HCT116 (cell line): ENCODE results near the gene STK32C. TPM values are rescaled to one million over a fixed set of nuclear protein-coding genes. Genes with fewer than 3 reads are reported as not detected.

Experiments
- ATAC-seq: fragments of 200-7000 bp; cut with Tn5 transposase; 2 replicates; pipeline ENCODE4 v1.9.1; 2020; ENCODE audit warnings: mild to moderate bottlenecking, moderate library complexity
- BruUV-seq: library from RNA; stranded (reverse); fragments of 400-500 nt; replicated peaks from 2 replicates; lab custom pipeline; 2021; lab: Mats Ljungman, UMichigan
- CTCF ChIA-PET: fragments of 300-600 bp; sonication (Branson Sonifier 250); formaldehyde crosslinking; loops from one replicate; lab custom pipeline; 2021; ENCODE audit warnings: antibody characterized with exemption; lab: Charles Lee
- POLR2A ChIA-PET: fragments of 300-600, 350-600 bp; sonication (Branson Sonifier 250); formaldehyde crosslinking; loops from one replicate; lab custom pipeline; 2021; ENCODE audit warnings: antibody characterized with exemption; lab: Charles Lee
- RAD21 ChIA-PET, 2 experiments: fragments of 300-600 bp; sonication (Branson Sonifier 250); formaldehyde crosslinking; loops; one replicate each; lab custom pipeline; 2023; ENCODE audit warnings: low total read pairs in 2 of 2; ENCODE audit not compliant: uncharacterized antibody in 2 of 2, unreplicated experiment in 2 of 2, low non-redundant PET in 1 of 2; lab: Charles Lee
- DNase-seq: peaks from one replicate; pipeline ENCODE4 v3.0.0-alpha.2; 2010; ENCODE audit warnings: low read depth, low spot score
- H2AFZ ChIP-seq: fragments of 200-600 bp; shearing (Covaris generic), sonication (generic); 2 replicates; pipeline ENCODE4 v1.6.1; 2017; ENCODE audit warnings: low read depth, mixed run types, mixed read lengths, antibody characterized with exemption, low read length; ENCODE audit not compliant: poor library complexity, severe bottlenecking
- H3K27ac ChIP-seq: 2 replicates; pipeline ENCODE4 v1.5.1; 2012; ENCODE audit warnings: low read depth, low read length
- H3K27me3 ChIP-seq: fragments of 200-600 bp; sonication (generic); 2 replicates; pipeline ENCODE4 v1.6.1; 2016; ENCODE audit warnings: mixed run types, low read length, mixed read lengths; ENCODE audit not compliant: insufficient read depth
- H3K36me3 ChIP-seq, 2 experiments: fragments of 200-500 bp in 1 of 2; fragments of 200-600 bp in 1 of 2; sonication (Bioruptor generic) in 1 of 2; sonication (generic) in 1 of 2; 2 replicates each; pipeline versions ENCODE4 v1.5.1 to v1.6.1; 2014 to 2016; ENCODE audit warnings: low read length in 2 of 2, inconsistent platforms in 1 of 2, mixed read lengths in 1 of 2, mixed run types in 1 of 2; ENCODE audit not compliant: insufficient read depth in 2 of 2, control insufficient read depth in 1 of 2
- H3K4me1 ChIP-seq, 2 experiments: fragments of 200-600 bp in 1 of 2; sonication (generic) in 1 of 2; 2 replicates each; pipeline versions ENCODE4 v1.5.1 to v1.6.1; 2012 to 2017; ENCODE audit warnings: low read length in 2 of 2, inconsistent platforms in 1 of 2, mild to moderate bottlenecking in 1 of 2, mixed read lengths in 1 of 2, mixed run types in 1 of 2, moderate library complexity in 1 of 2; ENCODE audit not compliant: insufficient read depth in 2 of 2, control insufficient read depth in 1 of 2
- H3K4me2 ChIP-seq: fragments of 200-600 bp; sonication (generic); 2 replicates; pipeline ENCODE4 v1.6.1; 2017; ENCODE audit warnings: mixed run types, low read length, mixed read lengths
- H3K4me3 ChIP-seq, 2 experiments: fragments of 200-600 bp in 1 of 2; sonication (generic) in 1 of 2; replicated peaks in 1 of 2; 2 replicates each; pipeline ENCODE4 v1.5.1; 2011 to 2016; ENCODE audit warnings: low read length in 2 of 2, control low read depth in 1 of 2, low read depth in 1 of 2, mild to moderate bottlenecking in 1 of 2, mixed read lengths in 1 of 2, mixed run types in 1 of 2
- H3K79me2 ChIP-seq: fragments of 200-600 bp; sonication (generic); 2 replicates; pipeline ENCODE4 v1.6.1; 2017; ENCODE audit warnings: mild to moderate bottlenecking, mixed run types, low read length, moderate library complexity, mixed read lengths; ENCODE audit not compliant: insufficient read depth
- H3K9ac ChIP-seq: fragments of 200-600 bp; sonication (generic); 2 replicates; pipeline ENCODE4 v1.6.1; 2016; ENCODE audit warnings: low read length, mixed read lengths
- H3K9me2 ChIP-seq: fragments of 200-600 bp; sonication (generic), shearing (Covaris generic); 2 replicates; pipeline ENCODE4 v1.6.1; 2017; ENCODE audit warnings: mixed run types, mild to moderate bottlenecking, moderate library complexity; ENCODE audit not compliant: insufficient read depth
- H3K9me3 ChIP-seq, 2 experiments: fragments of 200-500 bp in 1 of 2; fragments of 200-600 bp in 1 of 2; sonication (Bioruptor generic) in 1 of 2; sonication (generic) in 1 of 2; 2 replicates each; pipeline ENCODE4 v1.6.1; 2014 to 2017; ENCODE audit warnings: low read length in 2 of 2, mixed read lengths in 2 of 2, inconsistent platforms in 1 of 2, low read depth in 1 of 2, mild to moderate bottlenecking in 1 of 2, mixed run types in 1 of 2, moderate library complexity in 1 of 2; ENCODE audit not compliant: control insufficient read depth in 1 of 2, insufficient read depth in 1 of 2
- H4K20me1 ChIP-seq: fragments of 200-600 bp; sonication (generic), shearing (Covaris generic); 2 replicates; pipeline ENCODE4 v1.6.1; 2017; ENCODE audit warnings: mixed run types, mild to moderate bottlenecking, moderate library complexity; ENCODE audit not compliant: insufficient read depth
- ATF3 ChIP-seq: IDR thresholded peaks from 2 replicates; pipeline ENCODE4 v1.6.1; 2012
- CBX3 ChIP-seq: IDR thresholded peaks from 2 replicates; pipeline ENCODE4 v1.6.1; 2012; ENCODE audit warnings: low read depth
- CEBPB ChIP-seq: IDR thresholded peaks from 2 replicates; pipeline ENCODE4 v1.6.1; 2012; ENCODE audit warnings: low read depth
- CTCF ChIP-seq, 3 experiments: fragments of 200-600 bp in 1 of 3; sonication (generic) in 1 of 3; IDR thresholded peaks in 2 of 3; conservative IDR thresholded peaks in 1 of 3; 2 replicates each; pipeline ENCODE4 v1.5.1; 2012 to 2017; ENCODE audit warnings: low read depth in 2 of 3, low read length in 2 of 3, antibody characterized with exemption in 1 of 3, borderline replicate concordance in 1 of 3, control low read depth in 1 of 3, mild to moderate bottlenecking in 1 of 3, mixed read lengths in 1 of 3, mixed run types in 1 of 3, moderate library complexity in 1 of 3; ENCODE audit not compliant: insufficient read depth in 1 of 3
- FOSL1 ChIP-seq: IDR thresholded peaks from 2 replicates; pipeline ENCODE4 v1.6.1; 2012; ENCODE audit warnings: low read depth
- JUND ChIP-seq: IDR thresholded peaks from 2 replicates; pipeline ENCODE4 v1.6.1; 2012
- MAX ChIP-seq: IDR thresholded peaks from 2 replicates; pipeline ENCODE4 v1.6.1; 2012
- POLR2A ChIP-seq: IDR thresholded peaks from 2 replicates; pipeline ENCODE4 v1.7.0; 2011; ENCODE audit warnings: borderline replicate concordance; ENCODE audit not compliant: insufficient read depth, insufficient read length; ENCODE audit errors: extremely low read depth
- POLR2AphosphoS5 ChIP-seq: IDR thresholded peaks from 2 replicates; pipeline ENCODE4 v1.6.1; 2011; ENCODE audit warnings: mild to moderate bottlenecking, low read depth, low read length, moderate library complexity
- REST ChIP-seq: IDR thresholded peaks from 2 replicates; pipeline ENCODE4 v1.6.1; 2012; ENCODE audit warnings: low read depth
- SP1 ChIP-seq: IDR thresholded peaks from 2 replicates; pipeline ENCODE4 v1.6.1; 2012; ENCODE audit warnings: low read depth
- TCF7L2 ChIP-seq: IDR thresholded peaks from 2 replicates; pipeline ENCODE4 v1.7.0; 2011; ENCODE audit warnings: borderline replicate concordance, inconsistent platforms; ENCODE audit not compliant: insufficient read depth, insufficient read length; ENCODE audit errors: extremely low read depth
- YY1 ChIP-seq: IDR thresholded peaks from 2 replicates; pipeline ENCODE4 v1.6.1; 2011; ENCODE audit warnings: low read length, low read depth, moderate library complexity, mild to moderate bottlenecking; ENCODE audit not compliant: insufficient replicate concordance; ENCODE audit errors: extremely low read depth
- ZBTB33 ChIP-seq: IDR thresholded peaks from 2 replicates; pipeline ENCODE4 v1.6.1; 2011; ENCODE audit warnings: mild to moderate bottlenecking, low read length, moderate library complexity; ENCODE audit not compliant: insufficient replicate concordance; ENCODE audit errors: extremely low read depth
- ZFX ChIP-seq: fragments of 450-650 bp; IDR thresholded peaks from 2 replicates; pipeline ENCODE4 v1.6.1; 2017
- intact Hi-C: fragments of 100-400 bp; cut with micrococcal nuclease; formaldehyde crosslinking; loops from 2 replicates; pipeline ENCODE4 v1.10.0; 2022
- total RNA-seq: library from RNA; stranded (reverse); gene quantifications from one replicate; pipeline ENCODE4 v1.2.1, GENCODE V29; 2021; ENCODE audit not compliant: unreplicated experiment

Gene STK32C
- total RNA-seq, 1 experiment from 2014 or later: 29.7 TPM

GRCh38 chr10:132175907-132176581 is 131.7 kb downstream of the STK32C start:
- ATAC-seq (no peak), DNase-seq (no peak)
- Histone ChIP-seq H3K4me3 (no peak overlapping the region), H3K9me3 (no peaks in the 10 kb centered on the region), H3K79me2 (no peaks in the 10 kb centered on the region), H3K27ac (no peak overlapping the region), H4K20me1 (no peaks in the 10 kb centered on the region), H3K9me2 (no peaks in the 10 kb centered on the region), H2AFZ (no peak overlapping the region), H3K9ac (no peak overlapping the region), H3K4me2 (no peak overlapping the region), H3K4me1 (no peaks in the 10 kb centered on the region), H3K36me3 (no peaks in the 10 kb centered on the region), H3K27me3 (peaks cover 10% of the 10 kb centered on the region; the same call in 1 of the 2 replicates)
- POLR2A ChIA-PET: no interaction called here
- RAD21 ChIA-PET: no interaction called here
- BruUV-seq: no TSS peak
- intact Hi-C loops: no loop called here
- TF ChIP-seq MAX: no peak
- TF ChIP-seq POLR2A: no peak
- TF ChIP-seq JUND: no peak
- no peak for TF ChIP-seq ZBTB33
- no peak for TF ChIP-seq REST
- TF ChIP-seq CBX3: no peak
- TF ChIP-seq SP1: no peak
- TF ChIP-seq CTCF (IDR thresholded peaks at IDR 0.05 in 2 of 3, conservative IDR thresholded peaks at IDR 0.05 in 1 of 3; ENCODE audit: borderline replicate concordance in 1 of 3, insufficient read depth in 1 of 3, low read depth in 2 of 3, low read length in 2 of 3): no peak
- TF ChIP-seq POLR2AphosphoS5: no peak
- no peak for TF ChIP-seq FOSL1
- TF ChIP-seq YY1: no peak
- TF ChIP-seq CEBPB: no peak
- no peak for TF ChIP-seq ATF3
- no peak for TF ChIP-seq ZFX
- no peak for TF ChIP-seq TCF7L2
- CTCF ChIA-PET: no interaction called here
